Loucy (cell line): ENCODE results near the gene ACSBG1.

ENCODE experiments used
- H2AFZ ChIP-seq: fragments of 200-600 bp; sonication (generic); 2 replicates; pipeline ENCODE4 v1.6.0; 2016; ENCODE audit warnings: antibody characterized with exemption, mild to moderate bottlenecking, low read length, moderate library complexity
- H3F3A ChIP-seq: fragments of 200-600 bp; 2 replicates; pipeline ENCODE4 v1.6.0; 2016; ENCODE audit warnings: antibody characterized with exemption, low read depth, mild to moderate bottlenecking
- H3K27me3 ChIP-seq: fragments of 200-600 bp; sonication (generic); 2 replicates; pipeline ENCODE4 v1.6.1; 2014; ENCODE audit warnings: low read length, mild to moderate bottlenecking; ENCODE audit not compliant: insufficient read depth, poor library complexity, severe bottlenecking
- H3K36me3 ChIP-seq: fragments of 200-600 bp; sonication (generic); 2 replicates; pipeline ENCODE4 v1.6.1; 2016; ENCODE audit warnings: low read length; ENCODE audit not compliant: insufficient read depth
- H3K4me1 ChIP-seq: fragments of 200-600 bp; sonication (generic); 2 replicates; pipeline ENCODE4 v1.5.1; 2014; ENCODE audit warnings: low read length, mild to moderate bottlenecking; ENCODE audit not compliant: insufficient read depth, poor library complexity, severe bottlenecking
- H3K4me2 ChIP-seq: fragments of 200-600 bp; sonication (generic); 2 replicates; pipeline ENCODE4 v1.6.0; 2014; ENCODE audit warnings: antibody characterized with exemption, low read length, low read depth, mild to moderate bottlenecking; ENCODE audit not compliant: poor library complexity, severe bottlenecking
- H3K4me3 ChIP-seq: fragments of 200-600 bp; sonication (generic); 2 replicates; pipeline ENCODE4 v1.5.1; 2014; ENCODE audit warnings: low read length, mild to moderate bottlenecking, mixed read lengths; ENCODE audit not compliant: poor library complexity, severe bottlenecking
- H3K79me2 ChIP-seq: fragments of 200-600 bp; sonication (generic); 2 replicates; pipeline ENCODE4 v1.6.1; 2014; ENCODE audit warnings: low read length; ENCODE audit not compliant: insufficient read depth
- H3K9ac ChIP-seq: fragments of 200-600 bp; sonication (generic); 2 replicates; pipeline ENCODE4 v1.6.0; 2014; ENCODE audit warnings: mild to moderate bottlenecking, low read depth, low read length, moderate library complexity; ENCODE audit not compliant: poor library complexity, severe bottlenecking
- H3K9me2 ChIP-seq: fragments of 200-600 bp; sonication (generic); replicated peaks from 2 replicates; pipeline ENCODE4 v1.6.1; 2016; ENCODE audit warnings: low read depth, low read length, mixed read lengths
- H3K9me3 ChIP-seq: fragments of 200-600 bp; sonication (generic); 2 replicates; pipeline ENCODE4 v1.6.1; 2014; ENCODE audit warnings: mild to moderate bottlenecking, antibody characterized with exemption, low read length, low read depth; ENCODE audit not compliant: insufficient read depth
- H4K20me1 ChIP-seq: fragments of 200-600 bp; sonication (generic); 2 replicates; pipeline ENCODE4 v1.6.0; 2014; ENCODE audit warnings: antibody characterized with exemption, low read length, mild to moderate bottlenecking; ENCODE audit not compliant: insufficient read depth, poor library complexity, severe bottlenecking
- CTCF ChIP-seq: fragments of 200-600 bp; sonication (generic); conservative IDR thresholded peaks from 2 replicates; pipeline ENCODE4 v1.5.1; 2014; ENCODE audit warnings: mild to moderate bottlenecking, antibody characterized with exemption, low read length
- EZH2phosphoT487 ChIP-seq: fragments of 200-600 bp; IDR thresholded peaks from 2 replicates; pipeline ENCODE4 v1.6.1; 2018; ENCODE audit warnings: antibody characterized with exemption, mild to moderate bottlenecking, moderate library complexity, borderline replicate concordance

ACSBG1 gene

GRCh38 chr15:78276064-78276943, 41.9 kb upstream of the ACSBG1 start:
- H3K4me3 ChIP-seq = no peak overlapping the region
- no peaks in the 10 kb centered on the region for H3K9me3 ChIP-seq
- no peaks in the 10 kb centered on the region for H3K79me2 ChIP-seq
- H3K27me3 ChIP-seq = no peaks in the 10 kb centered on the region
- H4K20me1 ChIP-seq = no peaks in the 10 kb centered on the region
- no peaks in the 10 kb centered on the region for H3K4me1 ChIP-seq
- no peaks in the 10 kb centered on the region for H3K9me2 ChIP-seq
- 0 out of 2 replicates have a peak, but pooled peaks cover 2% of the 10 kb centered on the region for H3K36me3 ChIP-seq
- H3K9ac ChIP-seq = no peak overlapping the region
- H3F3A ChIP-seq = no peaks in the 10 kb centered on the region
- no peak overlapping the region for H2AFZ ChIP-seq
- no peak overlapping the region for H3K4me2 ChIP-seq
- no peak for TF ChIP-seq EZH2phosphoT487
- TF ChIP-seq CTCF = no peak

- Histone ChIP-seq H3K4me2 (no peak overlapping the region), H3K79me2 (no peaks in the 10 kb centered on the region), H4K20me1 (no peaks in the 10 kb centered on the region), H3K36me3 (no peaks in the 10 kb centered on the region), H2AFZ (no peak overlapping the region), H3K4me3 (no peak overlapping the region), H3K9ac (no peak overlapping the region), H3K27me3 (no peaks in the 10 kb centered on the region), H3K9me2 (no peaks in the 10 kb centered on the region), H3K4me1 (no peaks in the 10 kb centered on the region), H3F3A (no peaks in the 10 kb centered on the region), H3K9me3 (no peaks in the 10 kb centered on the region)
- no peak for TF ChIP-seq EZH2phosphoT487
- TF ChIP-seq CTCF = no peak
Observed at GRCh38 chr15:78274994-78275393, 40.6 kb upstream of the ACSBG1 start.

- no peaks in the 10 kb centered on the region for H4K20me1 ChIP-seq
- H3K4me2 ChIP-seq = no peak overlapping the region
- TF ChIP-seq CTCF (no peak), EZH2phosphoT487 (no peak)
- H2AFZ ChIP-seq = no peak overlapping the region
- no peaks in the 10 kb centered on the region for H3F3A ChIP-seq
- no peaks in the 10 kb centered on the region for H3K4me1 ChIP-seq
- H3K27me3 ChIP-seq = no peaks in the 10 kb centered on the region
- H3K4me3 ChIP-seq = no peak overlapping the region
- no peaks in the 10 kb centered on the region for H3K9me2 ChIP-seq
- no peaks in the 10 kb centered on the region for H3K36me3 ChIP-seq
- no peaks in the 10 kb centered on the region for H3K79me2 ChIP-seq
- no peaks in the 10 kb centered on the region for H3K9me3 ChIP-seq
- H3K9ac ChIP-seq = no peak overlapping the region
Observed at GRCh38 chr15:78272776-78273175, 38.4 kb upstream of the ACSBG1 start.
